Measurements from ENCODE around the gene BEND7. TPM values are rescaled to one million over a fixed set of nuclear protein-coding genes. Genes with fewer than 3 reads are reported as not detected.

The BEND7 gene
- total and polyA plus RNA-seq, 9 of the 15 experiments (the other 6 are each of a cell fraction or from before 2014, with no cell fraction given), result 1.3 to 11.4 (median 5.2) TPM

DNA sequence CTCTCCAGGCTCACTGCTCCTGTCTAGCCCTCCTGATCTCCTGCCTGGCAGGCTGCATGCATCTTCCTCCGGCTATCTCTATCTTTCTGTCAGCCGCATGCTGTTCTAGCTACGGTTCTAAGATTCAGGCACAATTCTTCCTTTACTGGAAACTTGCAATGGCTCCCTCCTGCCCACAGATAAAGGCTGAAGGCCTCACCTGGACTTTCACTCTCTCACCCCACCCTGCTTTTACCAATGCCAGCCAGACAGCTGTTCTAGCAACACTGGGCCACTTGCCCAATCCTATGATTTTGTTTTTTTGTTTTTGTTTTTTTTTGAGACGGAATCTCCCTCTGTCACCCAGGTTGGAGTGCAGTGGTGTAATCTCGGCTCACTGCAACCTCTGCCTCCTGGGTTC is 38.3 kb downstream of the BEND7 start:
- ATAC-seq (no peak), FAIRE-seq (no peak), DNase-seq (ENCODE audit: extremely low read depth in 1 of 4, low spot score in 3 of 4) (no peak)
- Histone ChIP-seq H3K36me3 (ENCODE audit: control insufficient read depth, insufficient read depth, low read length) (no peaks in the 10 kb centered on the region), H3K27me3 (ENCODE audit: control insufficient read depth in 2 of 2, insufficient read depth in 2 of 2, low read length in 2 of 2) (peaks cover 0 to 5% of the 10 kb centered on the region in 2 experiments; a peak in 1 of 5 replicates), H3K79me2 (ENCODE audit: control insufficient read depth, insufficient read depth, low read length) (no peaks in the 10 kb centered on the region), H3K4me2 (ENCODE audit: insufficient read depth, low read length) (no peak overlapping the region), H2AFZ (ENCODE audit: low read depth, low read length) (no peak overlapping the region), H3K4me1 (replicated peaks in 1 of 2; ENCODE audit: control insufficient read depth in 2 of 2, insufficient read depth in 2 of 2, low read length in 2 of 2) (no peaks in the 10 kb centered on the region; a peak in 1 of 5 replicates), H3K9me1 (ENCODE audit: control insufficient read depth, insufficient read depth, low read length) (no peaks in the 10 kb centered on the region), H3K9me3 (replicated peaks; ENCODE audit: control insufficient read depth, insufficient read depth, low read depth, low read length) (no peaks in the 10 kb centered on the region), H4K20me1 (replicated peaks; ENCODE audit: control insufficient read depth, insufficient read depth, low read length) (no peaks in the 10 kb centered on the region), H3K27ac (ENCODE audit: extremely low read depth, low read depth, low read length) (no peak overlapping the region), H3K4me3 (no peak overlapping the region), H3K9ac (ENCODE audit: insufficient read depth in 1 of 2, low read depth in 2 of 2, low read length in 2 of 2) (no peak overlapping the region)
- intact Hi-C loops (cut with micrococcal nuclease) (no loop called here), in situ Hi-C loops (cut with MboI) (no loop called here)
- 59% methylated on average over 5 of the region's 5 CpGs for WGBS (ENCODE audit: insufficient coverage, low coverage, missing lambda C conversion rate)
- BruUV-seq (replicated peaks), result no TSS peak
- no peak for TF ChIP-seq U2AF2 (optimal IDR thresholded peaks at IDR 0.05; ENCODE audit: low read depth, low read length)
- TF ChIP-seq, protein P1, sequence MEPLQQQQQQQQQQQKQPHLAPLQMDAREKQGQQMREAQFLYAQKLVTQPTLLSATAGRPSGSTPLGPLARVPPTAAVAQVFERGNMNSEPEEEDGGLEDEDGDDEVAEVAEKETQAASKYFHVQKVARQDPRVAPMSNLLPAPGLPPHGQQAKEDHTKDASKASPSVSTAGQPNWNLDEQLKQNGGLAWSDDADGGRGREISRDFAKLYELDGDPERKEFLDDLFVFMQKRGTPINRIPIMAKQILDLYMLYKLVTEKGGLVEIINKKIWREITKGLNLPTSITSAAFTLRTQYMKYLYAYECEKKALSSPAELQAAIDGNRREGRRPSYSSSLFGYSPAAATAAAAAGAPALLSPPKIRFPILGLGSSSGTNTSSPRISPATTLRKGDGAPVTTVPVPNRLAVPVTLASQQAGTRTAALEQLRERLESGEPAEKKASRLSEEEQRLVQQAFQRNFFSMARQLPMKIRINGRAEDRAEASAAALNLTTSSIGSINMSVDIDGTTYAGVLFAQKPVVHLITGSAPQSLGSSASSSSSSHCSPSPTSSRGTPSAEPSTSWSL (CRISPR knock-in tag; IDR thresholded peaks at IDR 0.05; ENCODE audit: borderline replicate concordance), result no peak
- no peak for TF ChIP-seq ZNF134 (CRISPR knock-in tag; conservative IDR thresholded peaks at IDR 0.05)
- TF ChIP-seq ID3 (CRISPR knock-in tag; IDR thresholded peaks at IDR 0.05), result no peak
- no peak for TF ChIP-seq ID3 (tag; IDR thresholded peaks at IDR 0.05)
- TF ChIP-seq ZNF584 (CRISPR knock-in tag; IDR thresholded peaks at IDR 0.05; ENCODE audit: low read depth), result no peak
- no peak for TF ChIP-seq GTF2B (IDR thresholded peaks at IDR 0.05; ENCODE audit: extremely low read depth, insufficient read length)
- no peak for TF ChIP-seq PHF21A (IDR thresholded peaks at IDR 0.05; ENCODE audit: borderline replicate concordance, low read depth)
- no peak for TF ChIP-seq NUFIP1 (IDR thresholded peaks at IDR 0.05; ENCODE audit: partially characterized antibody)
- TF ChIP-seq, protein P2, sequence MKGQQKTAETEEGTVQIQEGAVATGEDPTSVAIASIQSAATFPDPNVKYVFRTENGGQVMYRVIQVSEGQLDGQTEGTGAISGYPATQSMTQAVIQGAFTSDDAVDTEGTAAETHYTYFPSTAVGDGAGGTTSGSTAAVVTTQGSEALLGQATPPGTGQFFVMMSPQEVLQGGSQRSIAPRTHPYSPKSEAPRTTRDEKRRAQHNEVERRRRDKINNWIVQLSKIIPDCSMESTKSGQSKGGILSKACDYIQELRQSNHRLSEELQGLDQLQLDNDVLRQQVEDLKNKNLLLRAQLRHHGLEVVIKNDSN (CRISPR knock-in tag; IDR thresholded peaks at IDR 0.05), result no peak
- TF ChIP-seq ZNF324 (CRISPR knock-in tag; IDR thresholded peaks at IDR 0.05), result no peak
- TF ChIP-seq ZEB2 (IDR thresholded peaks at IDR 0.05), result no peak
- no peak for TF ChIP-seq THRB (CRISPR knock-in tag; conservative IDR thresholded peaks at IDR 0.05)
- TF ChIP-seq HIVEP1 (CRISPR knock-in tag; IDR thresholded peaks at IDR 0.05), result no peak
- TF ChIP-seq, protein P3, sequence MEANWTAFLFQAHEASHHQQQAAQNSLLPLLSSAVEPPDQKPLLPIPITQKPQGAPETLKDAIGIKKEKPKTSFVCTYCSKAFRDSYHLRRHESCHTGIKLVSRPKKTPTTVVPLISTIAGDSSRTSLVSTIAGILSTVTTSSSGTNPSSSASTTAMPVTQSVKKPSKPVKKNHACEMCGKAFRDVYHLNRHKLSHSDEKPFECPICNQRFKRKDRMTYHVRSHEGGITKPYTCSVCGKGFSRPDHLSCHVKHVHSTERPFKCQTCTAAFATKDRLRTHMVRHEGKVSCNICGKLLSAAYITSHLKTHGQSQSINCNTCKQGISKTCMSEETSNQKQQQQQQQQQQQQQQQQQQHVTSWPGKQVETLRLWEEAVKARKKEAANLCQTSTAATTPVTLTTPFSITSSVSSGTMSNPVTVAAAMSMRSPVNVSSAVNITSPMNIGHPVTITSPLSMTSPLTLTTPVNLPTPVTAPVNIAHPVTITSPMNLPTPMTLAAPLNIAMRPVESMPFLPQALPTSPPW (CRISPR knock-in tag; IDR thresholded peaks at IDR 0.05), result no peak
- TF ChIP-seq ZSCAN32 (CRISPR knock-in tag; IDR thresholded peaks at IDR 0.05), result no peak
- POLR2A ChIA-PET, result no interaction called here
- CTCF ChIA-PET (ENCODE audit: low intra/inter-chr PET ratio), result no interaction called here

Data from K562 (cell line).